Heart right ventricle (tissue), 16 donors: ENCODE measurements around the gene LPCAT3. TPM values are rescaled to one million over a fixed set of nuclear protein-coding genes. Genes with fewer than 3 reads are reported as not detected.
"Not testable (repeated sequence)": the region's sequence is repeated elsewhere in the genome, so short reads cannot be mapped to it uniquely, and the experiment has no call there.

Experiments used
- ATAC-seq, 8 donors: fragments of 200-7000 bp; cut with Tn5 transposase; one replicate each; pipeline ENCODE4 v1.9.1; 2020; ENCODE audit warnings: mild to moderate bottlenecking in 8 of 8, moderate library complexity in 8 of 8, moderate number of reproducible peaks in 1 of 8
- DNase-seq, 2 donors: peaks; one replicate each; pipeline ENCODE4 v3.0.0-alpha.2; 2020
- H3K27ac ChIP-seq, 10 donors: fragments of 200-600 bp; sonication (generic) in 2 of 10; one replicate each; pipeline versions ENCODE4 v1.5.0 to v1.8.0; 2020 to 2022; ENCODE audit warnings: mild to moderate bottlenecking in 3 of 10
- H3K27me3 ChIP-seq, 7 donors: fragments of 200-600 bp; one replicate each; pipeline ENCODE4 v1.8.0; 2021 to 2022; ENCODE audit warnings: mild to moderate bottlenecking in 2 of 7
- H3K36me3 ChIP-seq, 9 donors: fragments of 200-600 bp; sonication (generic) in 1 of 9; one replicate each; pipeline versions ENCODE4 v1.5.0 to v1.8.0; 2020 to 2022; ENCODE audit warnings: mild to moderate bottlenecking in 2 of 9
- H3K4me1 ChIP-seq, 9 donors: fragments of 200-600 bp; sonication (generic) in 1 of 9; one replicate each; pipeline versions ENCODE4 v1.5.0 to v1.8.0; 2020 to 2022; ENCODE audit warnings: mild to moderate bottlenecking in 4 of 9
- H3K4me3 ChIP-seq, 10 donors: fragments of 200-600 bp; sonication (generic) in 2 of 10; one replicate each; pipeline versions ENCODE4 v1.5.0 to v1.8.0; 2020 to 2022; ENCODE audit warnings: mild to moderate bottlenecking in 7 of 10, moderate library complexity in 2 of 10
- H3K9me3 ChIP-seq, 11 donors: fragments of 200-600 bp in 10 of 11; sonication (generic) in 2 of 11; one replicate each; pipeline versions ENCODE4 v1.5.0 to v1.8.0; 2013 to 2022; ENCODE audit warnings: mild to moderate bottlenecking in 2 of 11, control low read depth in 1 of 11, moderate library complexity in 1 of 11
- CTCF ChIP-seq, 9 donors: fragments of 200-600 bp; sonication (generic) in 2 of 9; IDR thresholded peaks; one replicate each; pipeline versions ENCODE4 v1.5.0 to v1.8.0; 2021 to 2022; ENCODE audit warnings: antibody characterized with exemption in 9 of 9, mild to moderate bottlenecking in 5 of 9, moderate library complexity in 1 of 9
- WGBS, 2 donors: extraction: QIAGEN DNeasy Blood & Tissue Kit; methylation state at CpG; one replicate each; pipeline ENCODE4 v1.1.7; 2013; ENCODE audit warnings: inconsistent platforms in 1 of 2; 5-methylcytosine and 5-hydroxymethylcytosine counted together
- intact Hi-C, 10 donors: fragments of 100-400 bp; cut with DNase I; formaldehyde crosslinking; loops; one replicate each; pipeline versions ENCODE4 v1.11.1 to v1.14.2; 2022
- polyA plus RNA-seq, 2 donors: library from polyadenylated mRNA; stranded (reverse); fragments of 200-250 nt; gene quantifications; one replicate each; pipeline ENCODE4 v1.2.3, GENCODE V29; 2013
- total RNA-seq, 10 donors: library from RNA; stranded (reverse); fragmentation: NEBNext Ultra II Directional in 3 of 10; extraction: Animal tissue kit (Norgen Biotek cat#: 25700) in 3 of 10; gene quantifications; one replicate each; pipeline versions ENCODE4 v1.2.1 to v1.2.4, GENCODE V29; 2021 to 2023
- donor health status: Arrhythmogenic right ventricular cardiomyopathy.
- donor health status: ischemic (EF 13 %, LVEDD 7.1; RV severe dilation, severe dysfunction).
- donor health status: healthy with polysubstance abuse.
- donor health status: DM: no; HTN: yes; CAD: no.
- donor health status: DM: no; HTN: no; CAD: no.
- donor health status: ischemic (EF 25% LVEDD 6.9; RV normal size, moderate dysfunction).
- donor health status: ischemic (EF 25% LVEDD 5.7; RV mildly dilated, moderate dysfunction).
- donor health status: healthy.
- donor health status: DM: yes; HTN: yes; CAD: no.
- donor health status: Ischemic cardiomyopathy.
- donor health status: ischemic (EF 35%, LVEDD 5.7; RV mildly dilated, moderate dysfunction).
- donor health status: nonischemic (EF 11% LVEDD 7.7; RV severe dilation, severe dysfunction).
- donor health status: DM: yes; HTN: yes; CAD: no.
- donor health status: PGD.
- donor health status: ischemic (EF 29% LVEDD 5.4; RV normal size, mild dysfunction).
- donor health status: nonischemic (EF 23%, LVEDD 6.1; RV moderate dilation, normal function).

Gene LPCAT3
- total and polyA plus RNA-seq, 12 donors: 19.9 to 65.8 (median 35.5) TPM

GRCh38 chr12:7045913-7046312 is 27.6 kb upstream of the LPCAT3 start:
- H3K27ac ChIP-seq: no peak overlapping the region
- DNase-seq: no peak
- no peaks in the 10 kb centered on the region for H3K36me3 ChIP-seq
- no peaks in the 10 kb centered on the region for H3K9me3 ChIP-seq
- TF ChIP-seq CTCF (IDR thresholded peaks at IDR 0.05): no peak
- WGBS, 2 donors: 90 to 94% methylated on average over 9 of the region's 9 CpGs
- H3K4me3 ChIP-seq: no peak overlapping the region
- H3K4me1 ChIP-seq: peaks cover 0 to 16% (median 0%) of the 10 kb centered on the region in 9 donors
- no peaks in the 10 kb centered on the region for H3K27me3 ChIP-seq
- ATAC-seq: no peak
- intact Hi-C loops: loop anchor here in 1 of 10 donors (10.0 kb wide), 1 partner anchor 101 kb away; the partner anchor contains the start of genes C12orf57 and RNU7-1

- no peak for DNase-seq
- Histone ChIP-seq H3K27ac (no peak overlapping the region), H3K36me3 (no peaks in the 10 kb centered on the region), H3K4me1 (peaks cover 0 to 11% (median 0%) of the 10 kb centered on the region in 9 donors), H3K4me3 (no peak overlapping the region), H3K9me3 (no peaks in the 10 kb centered on the region), H3K27me3 (no peaks in the 10 kb centered on the region)
- ATAC-seq: peak in 4 of 8 donors; percentile 56 to 74 (median 60)
- peak in 8 of 9 donors; percentile 18 to 55 (median 46) for TF ChIP-seq CTCF (IDR thresholded peaks at IDR 0.05)
- intact Hi-C loops: loop anchor here in 4 of 10 donors (1.0 to 10.0 kb wide), 5 partner anchors 24 to 99 kb away; partner anchors contain the start of genes C12orf57 (in 3 of the 4) and RNU7-1 (in 1 of the 4)
- WGBS, 2 donors: 45 to 55% methylated on average over 6 of the region's 6 CpGs
Observed at GRCh38 chr12:7042842-7043241, 24.6 kb upstream of the LPCAT3 start.

- TF ChIP-seq CTCF (IDR thresholded peaks at IDR 0.05): no peak
- WGBS, 2 donors: 82 to 84% methylated on average over 10 of the region's 10 CpGs
- intact Hi-C loops: no loop called here
- no peaks in the 10 kb centered on the region for H3K9me3 ChIP-seq
- H3K36me3 ChIP-seq: no peaks in the 10 kb centered on the region
- H3K27me3 ChIP-seq: no peaks in the 10 kb centered on the region
- DNase-seq (no peak), ATAC-seq (no peak)
- H3K4me3 ChIP-seq: no peak overlapping the region
- no peaks in the 10 kb centered on the region for H3K4me1 ChIP-seq
- no peak overlapping the region for H3K27ac ChIP-seq
Observed at GRCh38 chr12:7039403-7039802, 21.1 kb upstream of the LPCAT3 start.

- H3K36me3 ChIP-seq: no peaks in the 10 kb centered on the region
- DNase-seq: no peak
- no peak overlapping the region for H3K27ac ChIP-seq
- no peaks in the 10 kb centered on the region for H3K27me3 ChIP-seq
- no peak for ATAC-seq
- H3K9me3 ChIP-seq: no peaks in the 10 kb centered on the region
- TF ChIP-seq CTCF (IDR thresholded peaks at IDR 0.05): no peak
- no peaks in the 10 kb centered on the region for H3K4me1 ChIP-seq
- intact Hi-C loops: no loop called here
- no peak overlapping the region for H3K4me3 ChIP-seq
- WGBS, 2 donors: 96% methylated on average over 22 of the region's 22 CpGs
Observed at GRCh38 chr12:7038591-7038990, 20.3 kb upstream of the LPCAT3 start.

- intact Hi-C loops, H3K27ac ChIP-seq: not testable (repeated sequence)
- 94 to 99% methylated on average over 30 to 32 of the region's 32 CpGs for WGBS, 2 donors
Observed at GRCh38 chr12:7037411-7037810, 19.1 kb upstream of the LPCAT3 start.

More at GRCh38 chr12:7037411-7037810, 19.1 kb upstream of the LPCAT3 start:
- not testable (repeated sequence) for H3K27me3 ChIP-seq, ATAC-seq, H3K4me1 ChIP-seq, H3K36me3 ChIP-seq, H3K9me3 ChIP-seq, H3K4me3 ChIP-seq, DNase-seq
